HFFc6 (cell line): ENCODE results near the gene TMC7. TPM values are rescaled to one million over a fixed set of nuclear protein-coding genes. Genes with fewer than 3 reads are reported as not detected.
A peak's percentile ranks its signal among the peaks of the same experiment; 100 is the strongest.

Experiments used
- DNase-seq: peaks from one replicate; pipeline ENCODE4 v3.0.0-alpha.2; 2018
- H3K27ac Mint-ChIP-seq: 2 replicates; pipeline ENCODE4 v1.8.0; 2020; ENCODE audit warnings: mild to moderate bottlenecking, mixed read lengths
- H3K27me3 Mint-ChIP-seq: 2 replicates; pipeline ENCODE4 v1.8.0; 2021; ENCODE audit warnings: mild to moderate bottlenecking, moderate library complexity, mixed read lengths; ENCODE audit not compliant: insufficient read depth
- H3K36me3 Mint-ChIP-seq: 2 replicates; pipeline ENCODE4 v1.8.0; 2021; ENCODE audit warnings: low read depth, mixed read lengths
- H3K4me1 Mint-ChIP-seq: 2 replicates; pipeline ENCODE4 v1.8.0; 2020; ENCODE audit warnings: low read depth, mixed read lengths
- H3K4me3 Mint-ChIP-seq: 2 replicates; pipeline ENCODE4 v1.8.0; 2020; ENCODE audit warnings: mild to moderate bottlenecking, moderate library complexity, mixed read lengths
- H3K9me3 Mint-ChIP-seq: 2 replicates; pipeline ENCODE4 v1.8.0; 2020; ENCODE audit warnings: mild to moderate bottlenecking, mixed read lengths
- total RNA-seq, 6 experiments: library from RNA; stranded (reverse); fragmentation: NEBNext Ultra II Directional; extraction: Animal tissue kit (Norgen Biotek cat#: 25700); gene quantifications; 2 replicates in 1 of 6; 3 replicates in 5 of 6; pipeline ENCODE4 v1.2.3, GENCODE V29; 2021
- TF ChIP-seq, protein P1 (sequence below): fragments of 200-600 bp; sonication (generic); IDR thresholded peaks from 2 replicates; pipeline ENCODE4 v1.5.0; 2021; ENCODE audit warnings: antibody characterized with exemption, mild to moderate bottlenecking

The TMC7 gene
- total RNA-seq, 6 experiments from 2014 or later, result 0.35 to 1.1 (median 0.58) TPM

DNA sequence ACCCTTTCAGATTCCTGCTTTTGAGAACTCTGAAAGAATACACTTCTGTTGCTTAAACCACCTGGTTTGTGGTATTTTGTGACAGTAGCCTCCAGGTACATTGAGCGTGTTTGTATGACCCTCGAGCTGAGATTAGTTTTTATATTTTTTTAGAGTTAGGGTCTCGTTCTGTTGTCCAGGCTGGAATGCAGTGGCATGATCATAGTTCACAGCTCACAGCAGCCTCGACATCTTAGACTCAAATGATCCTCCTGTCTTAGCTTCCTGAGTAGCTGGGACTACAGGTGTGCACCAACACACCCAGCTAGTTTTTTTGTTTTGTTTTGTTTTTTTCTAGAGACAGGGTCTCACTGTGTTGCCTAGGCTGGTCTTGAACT, 125.5 kb downstream of the TMC7 start:
- no peaks in the 10 kb centered on the region for H3K27me3 Mint-ChIP-seq
- no peak overlapping the region for H3K27ac Mint-ChIP-seq
- no peak for DNase-seq
- H3K4me1 Mint-ChIP-seq, result peaks cover 31% of the 10 kb centered on the region
- no peaks in the 10 kb centered on the region for H3K9me3 Mint-ChIP-seq
- no peak overlapping the region for H3K4me3 Mint-ChIP-seq
- H3K36me3 Mint-ChIP-seq, result no peaks in the 10 kb centered on the region
- TF ChIP-seq, protein P1, sequence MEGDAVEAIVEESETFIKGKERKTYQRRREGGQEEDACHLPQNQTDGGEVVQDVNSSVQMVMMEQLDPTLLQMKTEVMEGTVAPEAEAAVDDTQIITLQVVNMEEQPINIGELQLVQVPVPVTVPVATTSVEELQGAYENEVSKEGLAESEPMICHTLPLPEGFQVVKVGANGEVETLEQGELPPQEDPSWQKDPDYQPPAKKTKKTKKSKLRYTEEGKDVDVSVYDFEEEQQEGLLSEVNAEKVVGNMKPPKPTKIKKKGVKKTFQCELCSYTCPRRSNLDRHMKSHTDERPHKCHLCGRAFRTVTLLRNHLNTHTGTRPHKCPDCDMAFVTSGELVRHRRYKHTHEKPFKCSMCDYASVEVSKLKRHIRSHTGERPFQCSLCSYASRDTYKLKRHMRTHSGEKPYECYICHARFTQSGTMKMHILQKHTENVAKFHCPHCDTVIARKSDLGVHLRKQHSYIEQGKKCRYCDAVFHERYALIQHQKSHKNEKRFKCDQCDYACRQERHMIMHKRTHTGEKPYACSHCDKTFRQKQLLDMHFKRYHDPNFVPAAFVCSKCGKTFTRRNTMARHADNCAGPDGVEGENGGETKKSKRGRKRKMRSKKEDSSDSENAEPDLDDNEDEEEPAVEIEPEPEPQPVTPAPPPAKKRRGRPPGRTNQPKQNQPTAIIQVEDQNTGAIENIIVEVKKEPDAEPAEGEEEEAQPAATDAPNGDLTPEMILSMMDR, result no peak

DNA sequence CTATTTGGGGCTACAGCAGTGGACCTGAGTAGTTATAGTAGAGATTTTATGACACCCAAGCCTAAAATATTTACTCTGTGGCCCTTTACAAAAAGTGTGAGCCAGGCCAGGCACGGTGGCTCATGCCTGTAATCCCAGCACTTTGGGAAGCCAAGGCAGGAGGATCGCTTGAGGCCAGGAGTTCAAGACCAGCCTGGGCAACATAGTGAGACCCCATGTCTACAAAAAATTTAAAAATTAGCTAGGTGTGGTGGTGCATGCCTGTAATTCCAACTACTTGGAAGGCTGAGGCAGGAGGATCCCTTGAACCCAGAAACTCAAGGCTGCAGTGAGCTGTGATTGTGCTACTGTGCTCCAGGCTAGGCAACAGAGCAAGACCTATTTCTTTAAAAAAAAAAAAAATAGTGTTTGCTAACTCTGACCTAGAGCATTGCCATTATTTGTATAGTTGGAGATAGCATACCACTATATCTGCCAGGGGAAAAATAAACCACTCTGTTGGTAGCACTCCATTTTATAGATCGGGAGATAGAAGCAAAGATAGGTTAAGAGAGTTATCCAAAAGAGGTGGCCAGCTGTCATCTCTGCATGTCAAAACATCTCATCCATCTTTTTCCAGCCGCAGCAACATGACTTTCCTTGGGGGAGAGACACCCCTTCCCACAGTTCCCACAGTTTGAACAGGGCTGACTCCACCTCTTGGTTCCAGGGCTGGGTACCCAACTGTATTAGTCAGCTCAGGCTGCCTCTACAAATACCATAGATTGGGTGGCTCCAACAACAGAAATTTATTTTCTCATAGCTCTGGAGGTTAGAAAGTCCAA, 127.0 kb downstream of the TMC7 start:
- no peaks in the 10 kb centered on the region for H3K27me3 Mint-ChIP-seq
- no peaks in the 10 kb centered on the region for H3K36me3 Mint-ChIP-seq
- peaks cover 31% of the 10 kb centered on the region for H3K4me1 Mint-ChIP-seq
- H3K9me3 Mint-ChIP-seq, result no peaks in the 10 kb centered on the region
- no peak for DNase-seq
- H3K27ac Mint-ChIP-seq, result no peak overlapping the region
- TF ChIP-seq, protein P1, result no peak
- H3K4me3 Mint-ChIP-seq, result no peak overlapping the region

DNA sequence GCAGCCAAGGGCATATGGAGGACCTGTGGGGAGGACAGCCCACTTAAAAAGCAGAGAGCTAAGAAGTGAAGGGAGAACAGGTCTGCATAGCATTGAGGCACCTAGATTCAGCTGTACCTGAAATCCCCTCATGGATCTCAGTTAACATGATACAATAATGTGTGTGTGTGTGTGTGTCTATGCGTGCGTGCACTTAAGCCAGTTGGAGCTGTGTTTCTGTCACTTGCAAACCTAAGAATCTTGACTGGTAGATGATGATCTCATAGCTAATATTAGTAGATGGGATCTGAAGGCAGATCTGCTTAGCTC, 128.3 kb downstream of the TMC7 start:
- TF ChIP-seq, protein P1, result no peak
- Mint-ChIP-seq H3K4me3 (peak overlapping the region; percentile 15; the same call in 1 of the 2 replicates), H3K36me3 (peaks cover 5% of the 10 kb centered on the region; the same call in 1 of the 2 replicates), H3K4me1 (peaks cover 43% of the 10 kb centered on the region), H3K27me3 (no peaks in the 10 kb centered on the region), H3K27ac (peak overlapping the region; percentile 29), H3K9me3 (no peaks in the 10 kb centered on the region)
- DNase-seq, result no peak

Other genes with a start within 250 kb of the TMC7 start
- 1,000 to 10,000 TPM; 1,092 to 1,264 (median 1,201) TPM for gene RPS15A, start 193.6 kb upstream of the TMC7 start, total RNA-seq
- 100 to 1,000 TPM in 5 of 6 experiments, 10 to 100 TPM in 1; 92.4 to 163 (median 147) TPM for gene ARL6IP1, start 182.4 kb upstream of the TMC7 start, total RNA-seq
- gene SMG1, start 57.5 kb upstream of the TMC7 start, total RNA-seq, result 10 to 100 TPM; 31.3 to 43.0 (median 35.4) TPM
- 10 to 100 TPM; 15.1 to 19.1 (median 16.8) TPM for gene COQ7, start 83.7 kb downstream of the TMC7 start, total RNA-seq
- 10 to 100 TPM; 36.3 to 56.9 (median 43.1) TPM for gene ITPRIPL2, start 130.0 kb downstream of the TMC7 start, total RNA-seq
- gene SYT17, start 184.3 kb downstream of the TMC7 start, total RNA-seq, result not detected